Skin epidermis (tissue), 12 donors: ENCODE results near the gene TEX38.
"Not testable (repeated sequence)": the region's sequence is repeated elsewhere in the genome, so short reads cannot be mapped to it uniquely, and the experiment has no call there.

Experiments used
- H3K27ac ChIP-seq, 21 experiments: fragments of 200-600 bp; sonication (generic) in 11 of 21; one replicate each; pipeline ENCODE4 v1.5.0; 2020; ENCODE audit warnings: mild to moderate bottlenecking in 3 of 21, inconsistent platforms in 2 of 21, moderate library complexity in 2 of 21
- H3K4me3 ChIP-seq, 7 experiments: fragments of 200-600 bp; sonication (generic) in 2 of 7; one replicate each; pipeline ENCODE4 v1.5.0; 2020; ENCODE audit warnings: inconsistent platforms in 2 of 7, mild to moderate bottlenecking in 2 of 7, moderate library complexity in 1 of 7

Gene TEX38

DNA sequence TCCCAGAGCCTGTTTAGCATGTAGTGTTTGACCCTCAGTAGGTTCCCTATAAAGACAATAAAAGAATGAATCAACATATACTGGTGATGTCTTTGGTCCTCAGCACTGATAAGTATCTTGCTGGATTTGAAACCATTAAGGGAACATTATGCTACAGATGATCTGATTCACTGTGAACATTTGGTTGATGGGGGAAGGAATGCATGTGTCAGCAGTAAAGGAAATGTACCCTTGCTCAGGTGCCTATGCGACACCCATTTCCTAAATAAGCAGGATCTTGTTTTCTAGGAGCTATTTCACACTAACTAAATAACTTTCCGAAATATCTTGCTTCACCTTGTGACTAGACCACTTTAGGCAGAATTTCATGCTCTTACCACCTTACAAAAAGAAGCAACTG is 13.0 kb downstream of the TEX38 start:
- no peak overlapping the region for H3K27ac ChIP-seq
- H3K4me3 ChIP-seq: no peak overlapping the region

DNA sequence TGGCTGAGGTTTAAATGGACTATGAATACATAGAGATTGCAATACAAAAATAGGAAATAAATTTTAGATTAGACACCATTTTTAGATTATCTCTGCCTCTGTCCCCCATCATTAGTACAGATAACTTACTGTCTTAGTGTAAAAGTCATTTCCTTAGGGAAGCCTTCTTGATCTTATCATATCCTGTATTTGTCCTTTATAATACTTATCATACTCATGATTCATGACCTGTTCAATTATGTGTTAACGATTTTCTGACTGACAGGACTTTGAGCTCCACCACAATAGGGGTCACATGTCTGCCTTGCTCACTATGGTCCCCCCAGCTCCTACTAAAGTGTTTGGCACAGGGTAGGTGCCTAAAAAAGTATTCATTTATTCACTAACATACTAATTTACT is 14.6 kb downstream of the TEX38 start:
- H3K27ac ChIP-seq: no peak overlapping the region

DNA sequence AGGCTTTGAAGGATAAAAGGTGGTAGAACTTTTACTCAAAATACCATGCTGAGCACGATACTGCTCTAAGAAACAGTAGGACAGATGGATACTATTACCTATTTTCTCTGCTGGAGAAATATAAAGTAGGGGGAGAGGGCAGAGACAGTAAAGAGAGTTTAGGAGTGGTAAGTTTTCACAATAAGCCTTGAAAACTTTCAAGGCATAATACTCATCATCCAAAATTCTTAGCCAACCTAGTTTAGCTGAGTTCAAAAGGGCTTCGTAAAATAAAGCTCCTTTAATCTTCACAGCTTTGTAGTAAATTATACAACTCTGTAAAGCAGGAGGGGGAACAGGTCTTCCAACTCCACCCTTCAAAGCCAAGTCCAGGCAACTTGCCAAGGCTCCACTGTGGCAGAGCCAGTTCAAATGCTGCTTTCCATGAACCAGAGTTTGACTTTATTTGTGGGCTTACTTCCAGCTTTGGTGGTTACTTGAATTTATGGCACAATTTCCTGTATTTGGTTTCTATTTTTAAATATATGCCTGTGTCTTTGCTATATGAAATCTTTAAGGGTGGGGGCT is 15.5 kb downstream of the TEX38 start:
- H3K27ac ChIP-seq: no peak overlapping the region
- no peak overlapping the region for H3K4me3 ChIP-seq

More for the DNA sequence above, 14.6 kb downstream of the TEX38 start:
- H3K4me3 ChIP-seq: no peak overlapping the region

DNA sequence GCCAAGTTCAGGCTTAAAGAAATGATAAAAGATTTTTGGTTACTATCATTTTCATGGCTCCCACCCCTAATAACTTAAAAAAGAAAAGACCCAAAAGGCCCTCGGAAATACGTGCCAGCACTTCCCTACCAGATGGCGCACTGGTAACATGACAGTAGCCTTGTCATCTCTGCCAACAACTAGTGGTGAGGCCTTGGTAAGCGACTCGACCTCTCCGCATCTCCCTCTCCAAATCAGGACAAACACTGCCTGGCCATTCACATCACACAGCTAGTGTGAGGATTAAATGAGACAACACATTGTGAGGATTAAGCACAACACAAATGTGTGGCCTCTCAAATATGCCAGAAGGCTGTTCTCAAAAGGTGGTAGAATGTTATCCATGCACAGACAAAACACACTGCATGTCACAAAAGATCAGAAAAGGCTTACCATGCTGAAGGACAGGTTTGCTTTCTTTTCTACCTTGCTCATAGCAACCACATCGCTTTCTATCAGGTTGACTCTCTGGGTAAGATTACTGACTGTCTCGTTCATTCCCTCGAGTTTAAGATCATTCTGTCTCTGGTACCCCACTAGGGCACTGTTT is 16.4 kb downstream of the TEX38 start:
- no peak overlapping the region for H3K4me3 ChIP-seq
- H3K27ac ChIP-seq: no peak overlapping the region

DNA sequence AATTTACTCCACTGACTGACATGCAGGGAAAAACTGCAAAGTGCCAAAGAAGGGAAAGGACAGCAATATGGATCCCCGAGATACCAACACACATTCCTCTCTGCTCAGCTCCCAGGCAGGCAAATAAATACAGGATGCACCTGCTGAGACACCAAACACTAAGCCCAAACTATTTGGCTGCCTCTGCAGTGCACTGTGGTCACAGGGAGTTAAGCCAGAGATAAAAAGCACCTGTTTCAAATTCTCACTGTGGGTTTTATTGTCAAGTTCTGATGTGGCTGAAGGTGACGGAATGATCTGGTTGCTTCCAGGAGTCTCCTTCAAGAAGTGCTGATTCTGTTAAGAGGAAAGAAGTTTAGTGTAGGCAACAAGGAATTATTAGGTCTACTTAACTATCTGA is 17.7 kb downstream of the TEX38 start:
- H3K4me3 ChIP-seq: no peak overlapping the region
- no peak overlapping the region for H3K27ac ChIP-seq

DNA sequence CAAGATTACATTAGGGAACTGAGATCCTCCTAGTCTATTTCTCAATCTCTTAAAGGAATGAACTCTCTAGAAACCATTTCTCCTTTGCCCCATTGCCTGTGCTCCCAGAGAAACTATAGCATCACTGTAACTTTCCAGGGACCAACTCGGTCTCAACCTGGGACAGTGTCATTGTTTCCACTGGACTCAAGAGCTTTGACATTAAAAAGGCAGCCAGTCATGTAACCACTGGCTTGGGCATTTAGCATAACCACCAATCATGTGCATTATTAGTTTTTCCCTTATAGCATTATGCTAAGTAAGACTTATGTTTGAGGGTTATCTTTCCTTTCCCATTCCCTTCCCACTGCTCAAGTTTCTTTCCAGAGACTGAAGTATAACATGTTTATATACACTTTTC is 18.2 kb downstream of the TEX38 start:
- Histone ChIP-seq H3K4me3 (no peak overlapping the region), H3K27ac (no peak overlapping the region)

DNA sequence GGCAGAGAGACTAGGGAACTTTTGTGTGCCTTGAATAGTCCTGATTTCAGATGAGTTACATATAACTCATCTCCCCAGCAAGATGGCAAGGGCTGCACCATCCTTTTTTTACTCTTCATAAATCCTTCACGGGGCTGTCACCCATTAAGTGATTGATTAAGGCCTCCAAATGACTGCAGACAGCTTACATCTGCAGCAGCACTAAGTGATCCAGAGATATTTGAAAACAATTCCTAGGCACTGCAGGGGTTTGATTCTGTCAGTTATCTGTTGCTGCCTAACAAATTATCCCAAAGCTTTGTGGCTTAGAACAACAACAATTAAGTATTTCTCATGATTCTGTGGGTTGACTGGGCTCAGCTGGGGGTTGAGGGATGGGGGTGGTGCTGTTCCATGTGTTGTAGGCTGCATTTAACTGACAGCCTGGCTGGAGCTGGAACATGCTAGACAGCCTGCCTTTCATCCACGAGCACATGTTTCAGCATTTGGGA is 19.3 kb downstream of the TEX38 start:
- no peak overlapping the region for H3K4me3 ChIP-seq
- H3K27ac ChIP-seq: no peak overlapping the region

DNA sequence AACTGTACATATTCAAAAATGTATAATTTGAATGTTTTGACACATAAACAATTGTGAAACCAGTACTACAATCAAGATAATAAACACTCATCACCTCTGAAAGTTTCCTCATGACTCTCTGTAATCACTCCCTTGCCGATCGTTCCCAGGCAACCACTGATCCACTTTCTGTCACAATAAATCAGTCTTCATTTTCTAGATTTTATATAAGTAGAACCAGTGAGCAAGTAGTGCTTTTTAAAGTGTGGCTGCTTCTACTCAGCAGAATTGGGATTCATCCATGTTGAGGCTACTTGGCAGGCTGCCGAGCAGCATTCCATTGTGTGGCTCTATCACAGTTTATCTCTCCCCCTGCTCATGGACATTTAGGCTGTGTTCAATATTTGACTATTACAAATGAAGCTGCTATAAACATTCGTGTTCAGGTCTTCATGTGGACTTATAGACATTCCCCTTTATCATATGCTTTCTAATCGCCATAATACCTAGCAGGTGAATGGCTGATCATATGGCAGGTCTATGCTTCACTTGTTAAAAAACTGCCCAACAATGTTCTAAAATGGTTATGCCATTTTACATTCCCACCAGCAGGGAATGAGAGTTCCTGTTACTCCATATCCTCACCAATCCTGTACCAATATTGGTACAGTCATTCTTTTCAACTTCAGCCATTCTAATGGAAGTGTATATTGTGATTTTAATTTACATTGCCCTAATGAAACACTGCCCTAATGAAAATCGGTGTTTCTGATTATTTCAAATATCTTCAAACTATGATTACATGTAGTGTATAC is 20.5 kb downstream of the TEX38 start:
- H3K27ac ChIP-seq: no peak overlapping the region

DNA sequence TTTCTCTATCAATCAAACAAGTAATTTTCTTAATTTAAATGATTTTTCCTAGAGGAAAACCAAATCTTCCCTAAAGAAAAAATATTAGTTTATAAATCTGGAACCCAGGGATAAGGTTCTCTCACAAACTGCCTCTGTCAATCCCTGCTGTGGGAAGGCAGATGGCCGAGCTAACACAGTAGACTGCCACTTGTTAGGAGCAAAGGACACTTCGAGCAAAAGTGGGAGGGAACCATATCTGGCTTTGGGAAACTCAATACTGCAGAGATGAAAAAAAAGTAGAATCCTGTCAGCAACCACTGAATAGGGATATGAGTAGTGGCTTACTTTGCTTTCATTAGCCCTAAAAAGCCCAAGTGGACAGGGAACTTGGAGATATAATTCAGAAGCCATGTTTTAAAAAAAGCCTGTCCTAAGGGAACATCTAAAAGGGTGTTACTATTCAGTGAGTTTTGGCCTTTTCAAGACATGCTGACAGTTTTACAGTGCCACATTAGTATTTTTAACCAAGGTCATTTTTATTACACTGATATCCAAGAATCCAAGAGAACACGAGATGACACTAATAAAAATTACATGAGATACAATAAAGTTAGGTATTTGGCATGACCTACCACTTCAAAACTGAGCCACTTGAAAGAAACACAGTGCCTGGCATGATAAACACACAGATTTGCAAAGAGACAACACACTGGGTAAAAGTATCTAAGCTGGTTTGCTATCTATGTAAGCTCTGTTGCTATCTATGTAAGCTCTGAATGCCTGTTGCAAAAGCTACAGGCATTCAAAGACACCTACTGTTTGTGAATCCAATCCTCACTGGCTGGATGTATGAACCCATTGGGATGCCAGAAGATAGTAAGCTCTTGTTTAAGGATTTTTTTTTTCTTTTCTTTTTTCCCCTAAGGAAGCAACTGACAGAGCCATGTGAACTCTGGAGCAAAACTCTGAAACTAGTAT is 21.4 kb downstream of the TEX38 start:
- no peak overlapping the region for H3K4me3 ChIP-seq
- H3K27ac ChIP-seq: no peak overlapping the region

More for the DNA sequence above, 20.5 kb downstream of the TEX38 start:
- no peak overlapping the region for H3K4me3 ChIP-seq

DNA sequence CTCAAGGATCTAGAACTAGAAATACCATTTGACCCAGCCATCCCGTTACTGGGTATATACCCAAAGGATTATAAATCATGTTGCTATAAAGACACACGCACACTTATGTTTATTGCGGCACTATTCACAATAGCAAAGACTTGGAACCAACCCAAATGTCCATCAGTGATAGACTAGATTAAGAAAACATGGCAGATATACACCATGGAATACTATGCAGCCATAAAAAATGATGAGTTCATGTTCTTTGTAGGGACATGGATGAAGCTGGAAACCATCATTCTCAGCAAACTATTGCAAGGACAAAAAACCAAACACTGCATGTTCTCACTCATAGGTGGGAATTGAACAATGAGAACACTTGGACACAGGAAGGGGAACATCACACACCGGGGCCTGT is 23.0 kb downstream of the TEX38 start:
- H3K4me3 ChIP-seq, H3K27ac ChIP-seq: not testable (repeated sequence)

DNA sequence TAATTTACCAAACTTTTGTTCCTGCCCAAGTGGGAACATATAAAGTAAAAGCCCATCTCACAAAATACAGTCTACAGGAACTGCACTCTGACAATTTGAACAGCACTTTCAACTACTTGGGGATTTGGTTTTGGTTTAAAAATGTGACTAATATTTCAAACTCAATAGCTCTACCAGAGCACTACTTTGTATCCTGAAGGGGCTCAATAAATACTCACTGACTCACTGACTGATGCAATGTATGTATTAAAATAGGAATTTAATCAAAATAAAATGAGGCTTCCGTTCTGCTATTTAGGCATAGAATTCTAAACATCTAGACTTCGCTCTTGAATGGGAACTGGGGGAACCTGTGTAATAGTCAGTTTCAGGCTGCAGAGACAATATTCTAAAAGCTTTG is 25.4 kb downstream of the TEX38 start:
- Histone ChIP-seq H3K27ac (no peak overlapping the region), H3K4me3 (no peak overlapping the region)

DNA sequence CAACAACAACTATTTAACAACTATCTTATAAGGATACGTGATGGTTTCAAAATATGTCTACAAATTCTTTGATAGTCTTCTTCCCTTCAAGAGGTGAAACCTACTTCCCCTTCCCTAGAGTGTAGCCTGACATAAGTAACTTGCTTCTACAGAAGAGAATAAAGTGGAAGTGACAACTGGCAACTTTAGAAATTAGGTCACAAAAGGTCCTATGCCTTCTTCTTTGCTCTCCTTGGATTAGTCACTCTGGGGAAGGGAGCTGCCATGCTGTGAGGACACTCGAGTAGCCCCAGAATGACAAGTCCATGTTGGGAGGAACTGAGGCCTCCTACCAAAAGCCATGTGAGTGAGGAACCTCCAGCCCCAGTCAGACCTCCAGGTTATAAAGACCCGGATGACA is 28.0 kb downstream of the TEX38 start:
- Histone ChIP-seq H3K27ac (no peak overlapping the region), H3K4me3 (no peak overlapping the region)

DNA sequence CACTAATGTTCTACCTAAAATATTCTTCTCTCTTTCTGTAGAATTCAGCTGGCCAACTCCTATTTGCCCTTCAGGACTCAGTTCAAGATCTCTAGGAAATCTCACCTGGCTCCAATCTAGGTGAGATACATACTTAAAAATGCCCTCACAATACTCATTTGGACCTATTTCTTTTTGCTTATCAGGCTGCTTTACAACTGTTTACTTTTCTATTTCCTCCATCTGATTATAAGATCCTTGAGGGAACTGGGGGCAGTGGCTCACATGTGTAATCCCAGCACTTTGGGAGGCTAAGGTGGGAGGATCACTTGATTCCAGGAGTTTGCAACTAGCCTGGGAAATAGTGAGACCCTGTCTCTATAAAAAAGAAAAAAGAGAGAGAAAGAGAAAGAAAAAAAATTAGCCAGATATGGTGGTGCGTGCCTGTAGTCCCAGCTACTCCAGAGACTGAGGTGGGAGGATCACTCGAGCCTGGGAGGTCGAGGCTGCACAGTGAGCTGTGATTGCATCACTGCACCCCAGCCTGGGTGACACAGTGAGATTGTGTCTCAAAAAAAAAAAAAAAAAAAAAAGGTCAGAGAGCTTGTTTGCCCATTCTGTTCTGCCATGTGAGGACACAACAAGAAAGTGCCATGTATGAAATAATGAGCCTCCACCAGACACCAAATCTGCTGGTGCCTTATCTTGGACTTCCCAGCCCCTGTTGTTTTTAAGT is 32.4 kb downstream of the TEX38 start:
- no peak overlapping the region for H3K27ac ChIP-seq

DNA sequence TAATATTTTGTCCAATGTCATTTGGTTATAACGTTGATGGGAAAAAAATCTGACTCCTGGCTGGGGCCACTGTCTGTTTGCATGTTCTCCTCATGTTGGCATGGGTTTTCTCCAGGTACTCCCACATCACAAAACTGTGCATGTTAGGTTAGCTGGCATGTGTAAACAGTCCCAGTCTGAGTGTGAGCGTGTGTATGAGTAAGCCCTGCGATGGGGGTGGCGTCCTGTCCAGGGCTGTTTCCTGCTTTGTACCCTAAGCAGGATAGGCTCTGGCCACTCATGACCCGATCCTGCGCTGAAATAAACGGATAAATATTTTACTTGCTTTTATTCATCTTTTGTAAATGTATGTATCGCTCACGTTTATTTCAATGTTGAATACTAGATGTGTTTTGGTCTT is 33.8 kb downstream of the TEX38 start:
- no peak overlapping the region for H3K4me3 ChIP-seq
- H3K27ac ChIP-seq: no peak overlapping the region

More for the DNA sequence above, 32.4 kb downstream of the TEX38 start:
- no peak overlapping the region for H3K4me3 ChIP-seq

DNA sequence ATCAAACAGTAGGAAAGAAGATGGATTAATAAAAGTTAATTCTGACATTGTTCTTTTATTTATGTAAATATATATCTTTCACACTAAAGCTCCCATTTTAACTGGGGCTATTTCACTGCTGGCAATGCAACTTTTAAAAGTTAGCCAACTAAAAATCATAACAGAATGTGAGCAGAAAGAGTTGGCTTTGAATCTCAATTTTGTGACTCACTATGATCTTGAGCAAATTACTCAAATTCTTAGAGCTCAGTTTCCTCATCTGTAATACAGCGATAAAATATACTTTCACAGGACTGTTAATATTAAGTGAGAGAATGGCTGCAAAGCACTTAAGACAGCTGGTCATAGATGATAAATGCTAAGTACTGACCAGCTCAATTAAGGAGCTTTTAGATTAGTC is 36.5 kb downstream of the TEX38 start:
- no peak overlapping the region for H3K4me3 ChIP-seq
- no peak overlapping the region for H3K27ac ChIP-seq

DNA sequence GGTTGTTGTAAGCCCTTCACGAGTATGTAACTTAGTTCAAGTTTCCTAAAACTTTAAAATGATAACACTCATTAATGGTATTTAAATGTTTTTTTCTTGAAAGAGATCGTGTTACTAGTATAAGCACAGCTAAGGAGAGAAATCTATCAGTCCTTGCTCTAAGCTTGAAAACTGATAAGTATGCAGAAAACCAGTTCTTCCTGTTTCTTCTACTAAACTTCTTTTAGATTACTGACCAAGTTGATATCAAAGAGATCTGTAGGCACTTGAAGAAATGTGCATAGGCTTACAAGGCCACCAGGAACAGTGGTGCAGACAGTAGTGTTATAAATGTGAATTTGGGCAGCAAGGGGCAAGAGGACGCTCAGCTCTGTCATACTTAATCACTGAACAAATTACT is 43.3 kb downstream of the TEX38 start:
- H3K4me3 ChIP-seq: no peak overlapping the region

DNA sequence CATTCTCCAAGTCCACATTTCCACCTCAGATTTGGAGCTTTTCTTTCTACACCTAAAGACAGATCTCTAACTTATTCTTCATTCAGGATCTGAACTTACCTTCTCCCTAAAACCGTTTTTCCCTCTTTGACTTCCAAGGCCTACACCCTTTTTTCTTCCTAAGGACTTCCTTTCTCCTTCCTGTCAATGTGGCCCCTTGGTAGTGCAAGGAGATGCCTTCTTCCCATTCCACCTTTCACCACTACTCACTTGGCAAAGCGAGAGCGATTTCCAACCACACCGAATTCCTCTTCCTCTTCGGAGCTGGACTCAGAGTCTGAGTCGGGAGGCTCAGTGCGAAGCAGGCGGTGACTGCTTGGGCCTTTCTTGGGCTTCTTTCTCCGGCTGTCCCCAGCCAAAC is 46.0 kb downstream of the TEX38 start:
- peak overlapping the region in 13 of 21 experiments; percentile 81 to 98 (median 94) for H3K27ac ChIP-seq
- peak overlapping the region; percentile 65 to 99 (median 92) for H3K4me3 ChIP-seq

More for the DNA sequence above, 43.3 kb downstream of the TEX38 start:
- no peak overlapping the region for H3K27ac ChIP-seq

DNA sequence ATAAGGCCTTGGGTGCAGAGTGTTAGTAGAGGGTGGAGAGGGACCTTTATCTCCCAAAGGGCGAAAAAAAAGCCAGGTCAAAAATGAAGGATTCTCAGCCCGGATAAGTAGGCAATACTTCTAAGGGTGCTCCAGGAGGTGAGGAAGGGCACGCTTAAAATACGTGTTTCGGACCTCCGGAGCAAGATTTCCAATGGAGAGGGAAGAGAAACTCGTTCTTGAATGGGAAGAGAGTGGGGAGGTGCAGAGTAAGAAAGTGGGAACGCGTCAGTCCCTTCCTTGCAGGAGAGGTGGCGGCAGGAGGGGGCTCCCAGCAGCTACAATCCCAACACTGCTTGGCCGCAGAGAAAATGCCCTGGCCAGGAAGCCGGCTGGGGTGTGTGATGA is 46.7 kb downstream of the TEX38 start:
- Histone ChIP-seq H3K27ac (peak overlapping the region; percentile 76 to 98 (median 94)), H3K4me3 (peak overlapping the region; percentile 65 to 99 (median 92))
